Hematopoietic multipotent progenitor cell (in vitro differentiated cells): ENCODE data around the gene RNF20. TPM values are rescaled to one million over a fixed set of nuclear protein-coding genes. Genes with fewer than 3 reads are reported as not detected.
"Not testable (repeated sequence)": the region's sequence is repeated elsewhere in the genome, so short reads cannot be mapped to it uniquely, and the experiment has no call there.

ENCODE experiments used
- DNase-seq, 3 donors: peaks; one replicate each; pipeline ENCODE4 v3.0.0-alpha.2; 2011 to 2015; ENCODE audit warnings: low read depth in 2 of 3, low spot score in 2 of 3
- total RNA-seq: library from RNA; depleted of rRNA; stranded (reverse); fragments of >200 nt; gene quantifications from one replicate; pipeline ENCODE4 v1.2.3, GENCODE V29; 2012

RNF20 gene
- total RNA-seq = 9.2 TPM

GRCh38 chr9:101533334-101534204 lies at the start of gene RNF20:
TSS of gene RNF20 (plus strand) at chr9:101533853. CDS start at chr9:101535424, 1,571 bp downstream.
- peak; percentile 98 to 100 (median 99) for DNase-seq

GRCh38 chr9:101484046-101484445 lies 49.6 kb upstream of the RNF20 start:
- no peak for DNase-seq

GRCh38 chr9:101485924-101486692 lies 47.5 kb upstream of the RNF20 start:
- DNase-seq = peak in 2 of 3 donors; percentile 59 to 77

GRCh38 chr9:101486693-101487442 lies 46.8 kb upstream of the RNF20 start:
- DNase-seq = peak in 2 of 3 donors; percentile 59 to 68

- DNase-seq = no peak
Measured at GRCh38 chr9:101487443-101487840, 46.2 kb upstream of the RNF20 start.

GRCh38 chr9:101495810-101496209 lies 37.8 kb upstream of the RNF20 start:
- DNase-seq = no peak

GRCh38 chr9:101498323-101498722 lies 35.3 kb upstream of the RNF20 start:
- DNase-seq = no peak

GRCh38 chr9:101504188-101504587 lies 29.5 kb upstream of the RNF20 start:
- DNase-seq = no peak

- DNase-seq = no peak
Measured at GRCh38 chr9:101508211-101508610, 25.4 kb upstream of the RNF20 start.

- DNase-seq = no peak
Measured at GRCh38 chr9:101509572-101509971, 24.1 kb upstream of the RNF20 start.

- no peak for DNase-seq
Measured at GRCh38 chr9:101510459-101510858, 23.2 kb upstream of the RNF20 start.

- no peak for DNase-seq
Measured at GRCh38 chr9:101511009-101511408, 22.6 kb upstream of the RNF20 start.

- DNase-seq = no peak
Measured at GRCh38 chr9:101512116-101512515, 21.5 kb upstream of the RNF20 start.

- no peak for DNase-seq
Measured at GRCh38 chr9:101513351-101513750, 20.3 kb upstream of the RNF20 start.

GRCh38 chr9:101514071-101514470 lies 19.6 kb upstream of the RNF20 start:
- DNase-seq = no peak

- no peak for DNase-seq
Measured at GRCh38 chr9:101516655-101517054, 17.0 kb upstream of the RNF20 start.

GRCh38 chr9:101518489-101518888 lies 15.2 kb upstream of the RNF20 start:
- not testable (repeated sequence) for DNase-seq

- DNase-seq = no peak
Measured at GRCh38 chr9:101524371-101524770, 9.3 kb upstream of the RNF20 start.

GRCh38 chr9:101527066-101527465 lies 6.6 kb upstream of the RNF20 start:
- no peak for DNase-seq

GRCh38 chr9:101528015-101528414 lies 5.6 kb upstream of the RNF20 start:
- no peak for DNase-seq
